HG02798 (cell line): ENCODE measurements around the gene CMBL.
"Not testable (repeated sequence)": the region's sequence is repeated elsewhere in the genome, so short reads cannot be mapped to it uniquely, and the experiment has no call there.

Experiments
- ATAC-seq: cut with Tn5 transposase; IDR thresholded peaks from one replicate; pipeline ENCODE4 v1.9.1; 2021; ENCODE audit warnings: mild to moderate bottlenecking; ENCODE audit not compliant: unreplicated experiment, poor library complexity

Gene CMBL

GRCh38 chr5:10288592-10289219 lies 19.0 kb downstream of the CMBL start:
- peak; percentile 52 for ATAC-seq

- ATAC-seq, result no peak
These were observed 20.9 kb downstream of the CMBL start for GRCh38 chr5:10286862-10287227.

- no peak for ATAC-seq
These were observed 21.4 kb downstream of the CMBL start for GRCh38 chr5:10286162-10286861.

- ATAC-seq, result not testable (repeated sequence)
These were observed 22.3 kb downstream of the CMBL start for GRCh38 chr5:10285362-10285761.

- peak; percentile 96 for ATAC-seq
These were observed 23.6 kb downstream of the CMBL start for GRCh38 chr5:10283927-10284635.

GRCh38 chr5:10279925-10280720 lies 27.6 kb downstream of the CMBL start:
- no peak for ATAC-seq

- no peak for ATAC-seq
These were observed 28.4 kb downstream of the CMBL start for GRCh38 chr5:10279328-10279727.

GRCh38 chr5:10278658-10279279 lies 28.9 kb downstream of the CMBL start:
- ATAC-seq, result no peak

- ATAC-seq, result no peak
These were observed 29.7 kb downstream of the CMBL start for GRCh38 chr5:10277773-10278630.

GRCh38 chr5:10276691-10277090 lies 31.0 kb downstream of the CMBL start:
- no peak for ATAC-seq

GRCh38 chr5:10275991-10276390 lies 31.7 kb downstream of the CMBL start:
- ATAC-seq, result no peak

GRCh38 chr5:10275460-10275859 lies 32.2 kb downstream of the CMBL start:
- ATAC-seq, result no peak

GRCh38 chr5:10272875-10273209 lies 34.9 kb downstream of the CMBL start:
- ATAC-seq, result not testable (repeated sequence)

- ATAC-seq, result no peak
These were observed 35.4 kb downstream of the CMBL start for GRCh38 chr5:10272053-10272874.

GRCh38 chr5:10268100-10268499 lies 39.6 kb downstream of the CMBL start:
- no peak for ATAC-seq

GRCh38 chr5:10266839-10267238 lies 40.9 kb downstream of the CMBL start:
- no peak for ATAC-seq

- no peak for ATAC-seq
These were observed 41.6 kb downstream of the CMBL start for GRCh38 chr5:10266137-10266536.

- ATAC-seq, result no peak
These were observed 42.2 kb downstream of the CMBL start for GRCh38 chr5:10265245-10266109.
